PC-3 (cell line): ENCODE data around the gene R3HDM2. TPM values are rescaled to one million over a fixed set of nuclear protein-coding genes. Genes with fewer than 3 reads are reported as not detected.

ENCODE experiments used
- ATAC-seq: fragments of 200-7000 bp; cut with Tn5 transposase; 2 replicates; pipeline ENCODE4 v1.9.1; 2020; ENCODE audit warnings: mild to moderate bottlenecking, moderate library complexity
- BruUV-seq: library from RNA; stranded (reverse); fragments of 400-500 nt; replicated peaks from 2 replicates; lab custom pipeline; 2021; lab: Mats Ljungman, UMichigan
- CTCF ChIA-PET: fragments of 300-600 bp; sonication (Branson Sonifier 250); formaldehyde crosslinking; loops from one replicate; lab custom pipeline; 2022; ENCODE audit warnings: antibody characterized with exemption; lab: Charles Lee
- POLR2A ChIA-PET: fragments of 300-600 bp; sonication (Branson Sonifier 250); formaldehyde crosslinking; loops from one replicate; lab custom pipeline; 2022; ENCODE audit warnings: antibody characterized with exemption; ENCODE audit not compliant: unreplicated experiment; lab: Charles Lee
- DNase-seq: peaks from one replicate; pipeline ENCODE4 v3.0.0-alpha.2; 2015
- H2AFZ ChIP-seq: fragments of 300-600 bp; sonication (generic); 2 replicates; pipeline ENCODE4 v1.6.0; 2016; ENCODE audit warnings: antibody characterized with exemption, low read length
- H3F3A ChIP-seq: fragments of 300-600 bp; sonication (generic); one replicate; pipeline ENCODE4 v1.6.0; 2017; ENCODE audit warnings: antibody characterized with exemption, low read length, control low read depth, mild to moderate bottlenecking; ENCODE audit not compliant: unreplicated experiment
- H3K27ac ChIP-seq: fragments of 300-600 bp; sonication (generic); 2 replicates; pipeline ENCODE4 v1.5.1; 2016; ENCODE audit warnings: mild to moderate bottlenecking, low read length
- H3K27me3 ChIP-seq: fragments of 300-600 bp; sonication (generic); 2 replicates; pipeline ENCODE4 v1.6.1; 2016; ENCODE audit warnings: low read length, mixed read lengths
- H3K36me3 ChIP-seq: fragments of 300-600 bp; sonication (generic); 2 replicates; pipeline ENCODE4 v1.6.1; 2016; ENCODE audit warnings: low read depth, mixed run types, low read length, mixed read lengths
- H3K4me1 ChIP-seq: fragments of 300-600 bp; sonication (generic); 2 replicates; pipeline ENCODE4 v1.5.1; 2016; ENCODE audit warnings: low read length; ENCODE audit not compliant: insufficient read depth
- H3K4me2 ChIP-seq: fragments of 300-600 bp; sonication (generic); 2 replicates; pipeline ENCODE4 v1.6.0; 2016; ENCODE audit warnings: low read length
- H3K4me3 ChIP-seq: fragments of 300-600 bp; sonication (generic); 2 replicates; pipeline ENCODE4 v1.5.1; 2016; ENCODE audit warnings: mild to moderate bottlenecking, low read length, mixed read lengths
- H3K79me2 ChIP-seq: fragments of 300-600 bp; sonication (generic); 2 replicates; pipeline ENCODE4 v1.6.1; 2017; ENCODE audit warnings: low read length, mixed read lengths
- H3K9ac ChIP-seq: fragments of 300-600 bp; sonication (generic); 2 replicates; pipeline ENCODE4 v1.6.0; 2016; ENCODE audit warnings: mild to moderate bottlenecking, low read length
- H3K9me2 ChIP-seq: fragments of 300-600 bp; sonication (generic); replicated peaks from 2 replicates; pipeline ENCODE4 v1.6.1; 2016; ENCODE audit warnings: mixed run types, low read length, mixed read lengths
- H3K9me3 ChIP-seq: fragments of 300-600 bp; sonication (generic); 2 replicates; pipeline ENCODE4 v1.6.1; 2016; ENCODE audit warnings: low read length, mixed read lengths
- H4K20me1 ChIP-seq: fragments of 300-600 bp; sonication (generic); 2 replicates; pipeline ENCODE4 v1.6.1; 2016; ENCODE audit warnings: low read length, mixed read lengths
- EZH2 ChIP-seq: fragments of 300-600 bp; sonication (generic); IDR thresholded peaks from one replicate; pipeline ENCODE4 v1.6.1; 2017; ENCODE audit warnings: antibody characterized with exemption, mild to moderate bottlenecking, low read length; ENCODE audit not compliant: unreplicated experiment
- EZH2phosphoT487 ChIP-seq: fragments of 300-600 bp; sonication (generic); IDR thresholded peaks from 2 replicates; pipeline ENCODE4 v1.6.1; 2018; ENCODE audit warnings: mild to moderate bottlenecking, antibody characterized with exemption, low read length, borderline replicate concordance
- intact Hi-C: fragments of 100-400 bp; cut with micrococcal nuclease; formaldehyde crosslinking; loops from 2 replicates; pipeline ENCODE4 v1.9.0; 2023
- total RNA-seq: library from RNA; depleted of rRNA; stranded (reverse); fragments of >200 nt; gene quantifications from 2 replicates; pipeline ENCODE4 v1.2.3, GENCODE V29; 2014
- TF ChIP-seq, protein P1 (sequence below): fragments of 300-600 bp; sonication (generic); conservative IDR thresholded peaks from 2 replicates; pipeline ENCODE4 v1.5.1; 2017; ENCODE audit warnings: antibody characterized with exemption, low read depth, mild to moderate bottlenecking, low read length

Gene R3HDM2
- total RNA-seq, 1 experiment from 2014 or later, result 14.0 TPM

DNA sequence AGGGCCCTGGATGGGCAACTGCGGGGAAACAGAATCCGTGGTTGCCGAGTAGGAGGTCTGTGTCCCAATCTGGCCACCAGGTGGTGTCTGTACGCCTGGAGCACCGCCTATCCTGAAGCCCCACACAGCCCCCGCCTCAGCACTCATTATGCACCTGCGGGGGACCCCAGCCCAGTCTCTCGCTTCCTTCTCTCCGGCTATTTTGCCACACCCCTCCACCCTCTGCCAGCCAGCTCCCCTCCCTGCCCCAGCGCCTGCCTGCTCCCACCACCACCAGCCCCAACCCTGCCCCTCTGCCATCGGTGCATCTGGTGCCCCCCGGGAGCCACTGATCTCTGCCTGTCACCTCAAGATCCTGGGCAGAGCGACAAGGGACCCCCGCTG is 216.5 kb downstream of the R3HDM2 start:
- DNase-seq, result peak; percentile 72
- TF ChIP-seq EZH2phosphoT487, result no peak
- TF ChIP-seq EZH2, result no peak
- TF ChIP-seq, protein P1, sequence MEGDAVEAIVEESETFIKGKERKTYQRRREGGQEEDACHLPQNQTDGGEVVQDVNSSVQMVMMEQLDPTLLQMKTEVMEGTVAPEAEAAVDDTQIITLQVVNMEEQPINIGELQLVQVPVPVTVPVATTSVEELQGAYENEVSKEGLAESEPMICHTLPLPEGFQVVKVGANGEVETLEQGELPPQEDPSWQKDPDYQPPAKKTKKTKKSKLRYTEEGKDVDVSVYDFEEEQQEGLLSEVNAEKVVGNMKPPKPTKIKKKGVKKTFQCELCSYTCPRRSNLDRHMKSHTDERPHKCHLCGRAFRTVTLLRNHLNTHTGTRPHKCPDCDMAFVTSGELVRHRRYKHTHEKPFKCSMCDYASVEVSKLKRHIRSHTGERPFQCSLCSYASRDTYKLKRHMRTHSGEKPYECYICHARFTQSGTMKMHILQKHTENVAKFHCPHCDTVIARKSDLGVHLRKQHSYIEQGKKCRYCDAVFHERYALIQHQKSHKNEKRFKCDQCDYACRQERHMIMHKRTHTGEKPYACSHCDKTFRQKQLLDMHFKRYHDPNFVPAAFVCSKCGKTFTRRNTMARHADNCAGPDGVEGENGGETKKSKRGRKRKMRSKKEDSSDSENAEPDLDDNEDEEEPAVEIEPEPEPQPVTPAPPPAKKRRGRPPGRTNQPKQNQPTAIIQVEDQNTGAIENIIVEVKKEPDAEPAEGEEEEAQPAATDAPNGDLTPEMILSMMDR, result peak; percentile 76
- H3K4me1 ChIP-seq, result peaks cover 39% of the 10 kb centered on the region
- peak overlapping the region; percentile 17 for H3K4me2 ChIP-seq
- no peaks in the 10 kb centered on the region for H3K79me2 ChIP-seq
- H2AFZ ChIP-seq, result no peak overlapping the region; the same call in 1 of the 2 replicates
- H4K20me1 ChIP-seq, result no peaks in the 10 kb centered on the region
- peaks cover 19% of the 10 kb centered on the region for H3K27me3 ChIP-seq
- H3K9me2 ChIP-seq, result no peaks in the 10 kb centered on the region
- H3K36me3 ChIP-seq, result no peaks in the 10 kb centered on the region
- H3F3A ChIP-seq, result no peaks in the 10 kb centered on the region
- no peak overlapping the region for H3K4me3 ChIP-seq
- no peak overlapping the region for H3K9ac ChIP-seq
- H3K9me3 ChIP-seq, result no peaks in the 10 kb centered on the region
- no peak overlapping the region for H3K27ac ChIP-seq
- CTCF ChIA-PET, result interaction anchor here (1.0 to 2.5 kb wide), 4 partner anchors 24 to 238 kb away, joined by 3 to 24 read pairs (median 7); no protein-coding TSS in a partner anchor
- intact Hi-C loops, result loop anchor here (1.0 kb wide), 1 partner anchor 29 kb away; no protein-coding TSS in a partner anchor
- peak; percentile 45 for ATAC-seq
- no TSS peak for BruUV-seq
- POLR2A ChIA-PET, result no interaction called here

- H4K20me1 ChIP-seq, result no peaks in the 10 kb centered on the region
- POLR2A ChIA-PET, result no interaction called here
- no peak overlapping the region for H3K27ac ChIP-seq
- CTCF ChIA-PET, result interaction anchor here (0.6 to 2.5 kb wide), 8 partner anchors 23 to 239 kb away, joined by 3 to 24 read pairs (median 6); a partner anchor contains a TSS
- no peak for DNase-seq
- H3K9me3 ChIP-seq, result no peaks in the 10 kb centered on the region
- H3K4me2 ChIP-seq, result peak overlapping the region; percentile 17
- peaks cover 37% of the 10 kb centered on the region for H3K4me1 ChIP-seq
- H3K9ac ChIP-seq, result no peak overlapping the region
- no peaks in the 10 kb centered on the region for H3F3A ChIP-seq
- intact Hi-C loops, result loop anchor here (1.0 kb wide), 3 partner anchors 15 to 29 kb away; partner anchors contain the start of gene SHMT2
- H2AFZ ChIP-seq, result peak overlapping the region; percentile 11; the same call in 1 of the 2 replicates
- BruUV-seq, result no TSS peak
- no peak for ATAC-seq
- H3K9me2 ChIP-seq, result no peaks in the 10 kb centered on the region
- peaks cover 19% of the 10 kb centered on the region for H3K27me3 ChIP-seq
- no peaks in the 10 kb centered on the region for H3K79me2 ChIP-seq
- no peak overlapping the region for H3K4me3 ChIP-seq
- no peaks in the 10 kb centered on the region for H3K36me3 ChIP-seq
- TF ChIP-seq EZH2, result no peak
- TF ChIP-seq, protein P1, result no peak
- no peak for TF ChIP-seq EZH2phosphoT487
These were observed 217.0 kb downstream of the R3HDM2 start for GRCh38 chr12:57213763-57214397.
